Thyroid gland (tissue), 4 donors: Measurements from ENCODE around the gene NAV3. TPM values are rescaled to one million over a fixed set of nuclear protein-coding genes. Genes with fewer than 3 reads are reported as not detected.

Experiments
- DNase-seq, 2 donors: peaks; one replicate each; pipeline ENCODE4 v3.0.0-alpha.2; 2019
- H3K27ac ChIP-seq, 3 donors: fragments of 200-600 bp; sonication (generic); 1 replicate in 2 of 3; 2 replicates in 1 of 3; pipeline ENCODE4 v1.5.1; 2016 to 2019; ENCODE audit warnings: mild to moderate bottlenecking in 1 of 3, moderate library complexity in 1 of 3
- H3K27me3 ChIP-seq: fragments of 200-600 bp; sonication (generic); one replicate; pipeline ENCODE4 v1.5.1; 2019
- H3K36me3 ChIP-seq, 2 donors: fragments of 200-600 bp; sonication (generic); one replicate each; pipeline ENCODE4 v1.5.1; 2016 to 2019
- H3K4me1 ChIP-seq, 2 donors: fragments of 200-600 bp; sonication (generic); one replicate each; pipeline ENCODE4 v1.5.1; 2017 to 2019
- H3K4me3 ChIP-seq, 3 donors: fragments of 200-600 bp; sonication (generic); replicated peaks in 1 of 3; 1 replicate in 2 of 3; 2 replicates in 1 of 3; pipeline ENCODE4 v1.5.1; 2016; ENCODE audit warnings: mild to moderate bottlenecking in 1 of 3
- H3K9me3 ChIP-seq: fragments of 200-600 bp; sonication (generic); one replicate; pipeline ENCODE4 v1.5.1; 2017
- POLR2A ChIP-seq, 2 donors: fragments of 450-650 bp; IDR thresholded peaks; one replicate each; pipeline ENCODE4 v1.6.1; 2017; ENCODE audit warnings: antibody characterized with exemption in 2 of 2, mild to moderate bottlenecking in 2 of 2, moderate library complexity in 1 of 2
- WGBS, 2 donors: methylation state at CpG; one replicate each; pipeline ENCODE4 v1.1.5; 2017; 5-methylcytosine and 5-hydroxymethylcytosine counted together
- intact Hi-C: fragments of 100-400 bp; cut with DNase I; formaldehyde crosslinking; loops from one replicate; pipeline ENCODE4 v1.15.1; 2023
- total RNA-seq, 4 donors: library from RNA; depleted of rRNA; stranded (reverse); fragments of >200 nt; gene quantifications; one replicate each; pipeline ENCODE4 v1.2.3, GENCODE V29; 2016
- TF ChIP-seq, protein P1 (sequence below), 6 experiments: fragments of 200-600 bp in 3 of 6; fragments of 450-650 bp in 3 of 6; sonication (generic) in 3 of 6; IDR thresholded peaks; one replicate each; pipeline ENCODE4 v1.5.1; 2016 to 2019; ENCODE audit warnings: antibody characterized with exemption in 6 of 6, mild to moderate bottlenecking in 2 of 6, inconsistent platforms in 1 of 6, moderate library complexity in 1 of 6

The NAV3 gene
- total RNA-seq, 4 donors from 2014 or later, result 5.7 to 21.9 (median 7.6) TPM

DNA sequence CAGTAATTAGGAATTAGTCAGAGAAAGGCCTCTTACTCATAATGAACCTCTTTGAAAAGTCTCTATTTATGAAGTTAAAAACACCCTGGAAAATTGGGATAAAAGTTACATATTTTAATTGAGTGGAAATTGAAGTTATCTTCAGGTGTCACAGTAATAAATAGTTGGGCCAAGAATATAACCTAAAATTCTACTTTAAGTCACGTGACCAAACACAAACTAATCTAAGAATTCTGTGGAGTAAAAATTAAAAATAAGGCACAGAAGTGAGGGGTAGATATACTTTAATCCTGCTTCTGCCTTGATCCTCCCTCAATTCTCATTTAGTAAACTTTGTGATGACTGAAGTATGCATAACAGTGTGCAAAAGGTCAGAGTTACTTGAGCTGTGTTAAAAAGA is 226.4 kb downstream of the NAV3 start:
- no peak for DNase-seq
- no peaks in the 10 kb centered on the region for H3K9me3 ChIP-seq
- TF ChIP-seq POLR2A (IDR thresholded peaks at IDR 0.05), result no peak
- TF ChIP-seq, protein P1, sequence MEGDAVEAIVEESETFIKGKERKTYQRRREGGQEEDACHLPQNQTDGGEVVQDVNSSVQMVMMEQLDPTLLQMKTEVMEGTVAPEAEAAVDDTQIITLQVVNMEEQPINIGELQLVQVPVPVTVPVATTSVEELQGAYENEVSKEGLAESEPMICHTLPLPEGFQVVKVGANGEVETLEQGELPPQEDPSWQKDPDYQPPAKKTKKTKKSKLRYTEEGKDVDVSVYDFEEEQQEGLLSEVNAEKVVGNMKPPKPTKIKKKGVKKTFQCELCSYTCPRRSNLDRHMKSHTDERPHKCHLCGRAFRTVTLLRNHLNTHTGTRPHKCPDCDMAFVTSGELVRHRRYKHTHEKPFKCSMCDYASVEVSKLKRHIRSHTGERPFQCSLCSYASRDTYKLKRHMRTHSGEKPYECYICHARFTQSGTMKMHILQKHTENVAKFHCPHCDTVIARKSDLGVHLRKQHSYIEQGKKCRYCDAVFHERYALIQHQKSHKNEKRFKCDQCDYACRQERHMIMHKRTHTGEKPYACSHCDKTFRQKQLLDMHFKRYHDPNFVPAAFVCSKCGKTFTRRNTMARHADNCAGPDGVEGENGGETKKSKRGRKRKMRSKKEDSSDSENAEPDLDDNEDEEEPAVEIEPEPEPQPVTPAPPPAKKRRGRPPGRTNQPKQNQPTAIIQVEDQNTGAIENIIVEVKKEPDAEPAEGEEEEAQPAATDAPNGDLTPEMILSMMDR (IDR thresholded peaks at IDR 0.05), result no peak
- WGBS, 2 donors, result 84 to 93% methylated on average over 1 of the region's 1 CpG
- H3K36me3 ChIP-seq, result no peaks in the 10 kb centered on the region
- intact Hi-C loops, result no loop called here
- no peak overlapping the region for H3K27ac ChIP-seq
- no peak overlapping the region for H3K4me3 ChIP-seq
- H3K27me3 ChIP-seq, result no peaks in the 10 kb centered on the region
- H3K4me1 ChIP-seq, result no peaks in the 10 kb centered on the region

DNA sequence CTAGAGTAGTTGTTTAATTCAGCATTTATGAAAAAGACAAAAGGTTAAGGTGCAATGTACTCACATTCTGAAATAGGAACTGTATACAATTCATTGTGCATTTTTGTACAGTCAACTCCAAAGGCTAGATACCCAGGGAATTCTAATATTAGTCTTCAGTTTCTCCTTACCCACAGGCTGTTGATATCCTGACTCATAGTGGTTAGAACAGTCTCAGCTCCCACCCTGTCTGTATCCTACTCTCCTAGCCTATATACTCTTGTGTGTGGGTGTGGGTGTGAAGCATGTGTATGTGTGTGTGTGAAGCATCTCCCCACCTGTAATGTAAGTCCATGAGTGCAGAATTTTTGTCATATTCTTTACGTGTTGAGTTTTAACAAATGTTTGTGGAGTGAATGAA is 229.5 kb downstream of the NAV3 start:
- Histone ChIP-seq H3K9me3 (no peaks in the 10 kb centered on the region), H3K27ac (no peak overlapping the region), H3K4me1 (no peaks in the 10 kb centered on the region), H3K4me3 (no peak overlapping the region), H3K36me3 (no peaks in the 10 kb centered on the region), H3K27me3 (no peaks in the 10 kb centered on the region)
- 98 to 100% methylated on average over 1 of the region's 1 CpG for WGBS, 2 donors
- intact Hi-C loops, result no loop called here
- no peak for DNase-seq
- TF ChIP-seq, protein P1 (IDR thresholded peaks at IDR 0.05), result no peak
- no peak for TF ChIP-seq POLR2A (IDR thresholded peaks at IDR 0.05)

DNA sequence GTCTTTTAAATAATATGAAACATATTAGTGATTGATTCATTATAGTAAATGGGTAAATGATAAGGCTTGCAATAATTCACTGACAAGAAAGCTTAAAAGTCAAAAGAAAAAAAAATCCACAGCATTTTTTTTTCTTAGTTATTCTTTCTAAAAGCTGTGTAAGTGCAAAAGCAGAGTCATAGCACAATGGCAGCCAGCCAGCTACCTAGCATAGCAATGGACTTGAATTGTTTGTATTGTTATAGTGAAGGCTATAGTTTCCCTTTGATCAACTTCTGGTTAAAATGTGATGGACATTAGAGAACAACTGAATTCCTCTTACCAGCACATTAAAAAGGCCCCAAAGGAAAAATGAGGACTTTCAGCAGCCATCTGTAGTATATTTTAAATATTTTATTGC is 232.1 kb downstream of the NAV3 start:
- H3K4me3 ChIP-seq, result no peak overlapping the region
- no peak overlapping the region for H3K27ac ChIP-seq
- peak; percentile 33 to 56 for DNase-seq
- TF ChIP-seq POLR2A (IDR thresholded peaks at IDR 0.05), result no peak
- TF ChIP-seq, protein P1 (IDR thresholded peaks at IDR 0.05), result no peak
- intact Hi-C loops, result no loop called here
- no peaks in the 10 kb centered on the region for H3K4me1 ChIP-seq
- H3K9me3 ChIP-seq, result no peaks in the 10 kb centered on the region
- H3K36me3 ChIP-seq, result no peaks in the 10 kb centered on the region
- H3K27me3 ChIP-seq, result no peaks in the 10 kb centered on the region

DNA sequence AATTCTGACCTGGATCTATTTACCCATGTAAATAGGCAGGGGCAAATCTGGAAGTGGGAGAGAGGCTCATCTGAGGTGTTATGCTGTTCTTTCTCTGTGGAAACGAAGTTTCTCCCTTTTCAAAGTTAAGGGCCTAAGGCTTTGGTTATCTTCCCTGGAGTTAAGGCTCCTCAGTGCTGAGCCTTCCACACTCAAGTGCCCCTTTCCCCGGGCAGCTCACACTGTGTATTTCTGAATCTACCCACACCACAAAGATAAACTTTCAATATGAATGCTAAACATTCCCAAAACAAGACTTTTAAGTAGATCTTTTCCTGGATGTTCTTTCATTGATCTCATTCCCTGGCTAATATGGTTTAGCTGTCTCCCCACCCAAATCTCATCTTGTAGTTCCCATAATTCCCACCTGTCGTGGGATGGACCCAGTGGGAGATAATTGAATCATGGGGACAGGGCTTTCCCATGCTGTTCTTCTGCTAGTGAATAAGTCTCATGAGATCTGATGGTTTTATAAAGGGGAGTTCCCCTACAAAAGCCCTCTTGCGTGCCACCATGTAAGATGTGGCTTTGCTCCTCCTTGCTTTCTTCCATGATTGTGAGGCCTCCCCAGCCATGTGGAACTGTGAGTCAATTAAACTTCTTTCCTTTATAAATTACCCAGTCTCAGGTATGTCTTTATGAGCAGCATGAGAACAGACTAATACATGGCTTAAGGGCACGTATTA is 251.1 kb downstream of the NAV3 start:
- Histone ChIP-seq H3K9me3 (no peaks in the 10 kb centered on the region), H3K27me3 (no peaks in the 10 kb centered on the region), H3K4me3 (no peak overlapping the region), H3K36me3 (no peaks in the 10 kb centered on the region), H3K4me1 (no peaks in the 10 kb centered on the region), H3K27ac (no peak overlapping the region)
- intact Hi-C loops, result no loop called here
- WGBS, 2 donors, result 82 to 85% methylated on average over 5 of the region's 5 CpGs
- TF ChIP-seq, protein P1 (IDR thresholded peaks at IDR 0.05), result no peak
- no peak for TF ChIP-seq POLR2A (IDR thresholded peaks at IDR 0.05)
- no peak for DNase-seq

DNA sequence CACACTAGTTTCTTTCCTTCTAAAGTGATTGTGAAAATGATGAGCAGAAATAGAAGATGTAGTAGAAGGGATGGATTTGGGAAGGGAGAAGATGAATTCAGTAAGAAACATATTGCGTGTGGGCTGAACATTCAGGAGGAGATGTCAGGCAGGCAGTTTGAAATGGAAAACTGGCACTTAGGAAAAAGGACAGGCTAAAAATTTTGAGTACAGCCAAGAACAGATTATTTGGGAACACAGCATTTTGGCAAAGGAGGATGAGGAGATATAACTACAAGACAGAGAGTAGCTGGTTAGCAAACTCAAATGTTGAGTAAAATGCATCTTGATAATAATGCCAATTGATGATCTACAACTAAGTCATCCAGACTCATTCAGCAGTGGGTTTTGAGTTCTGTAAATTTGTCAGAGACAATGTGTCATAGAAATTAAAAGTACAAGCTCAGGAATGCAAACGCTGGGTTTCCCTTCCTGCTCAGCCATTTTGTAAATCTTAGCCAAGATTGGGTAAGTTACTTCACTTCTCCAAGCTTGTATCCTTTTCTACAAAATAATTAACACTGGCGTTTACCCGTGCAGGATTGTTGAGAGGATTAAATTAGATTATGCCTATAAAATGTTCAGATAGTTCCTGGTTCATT is 255.0 kb downstream of the NAV3 start:
- no peak for TF ChIP-seq POLR2A (IDR thresholded peaks at IDR 0.05)
- TF ChIP-seq, protein P1 (IDR thresholded peaks at IDR 0.05), result no peak
- intact Hi-C loops, result no loop called here

More for the DNA sequence above, 255.0 kb downstream of the NAV3 start:
- H3K4me3 ChIP-seq, result no peak overlapping the region
- no peak overlapping the region for H3K27ac ChIP-seq
- no peaks in the 10 kb centered on the region for H3K27me3 ChIP-seq
- no peaks in the 10 kb centered on the region for H3K9me3 ChIP-seq
- no peaks in the 10 kb centered on the region for H3K36me3 ChIP-seq
- no peak for DNase-seq
- 73 to 84% methylated on average over 4 of the region's 4 CpGs for WGBS, 2 donors
- H3K4me1 ChIP-seq, result no peaks in the 10 kb centered on the region
